Stomach (tissue), 9 donors: Measurements from ENCODE around the gene ARL6IP5. TPM values are rescaled to one million over a fixed set of nuclear protein-coding genes. Genes with fewer than 3 reads are reported as not detected.

ENCODE experiments used
- DNase-seq, 2 donors: peaks; one replicate each; pipeline versions ENCODE4 v3.0.0 to v3.0.0-alpha.2; 2013 to 2019
- H3K27ac ChIP-seq, 5 donors: fragments of 200-600 bp in 4 of 5; sonication (generic) in 4 of 5; one replicate each; pipeline ENCODE4 v1.5.1; 2013 to 2019; ENCODE audit warnings: mild to moderate bottlenecking in 1 of 5, moderate library complexity in 1 of 5
- H3K27me3 ChIP-seq, 3 donors: fragments of 200-600 bp; sonication (generic); one replicate each; pipeline ENCODE4 v1.5.1; 2017 to 2019; ENCODE audit warnings: mixed run types in 1 of 3
- H3K36me3 ChIP-seq, 4 donors: fragments of 200-600 bp; sonication (generic); 1 replicate in 3 of 4; 2 replicates in 1 of 4; pipeline ENCODE4 v1.5.1; 2016 to 2019
- H3K4me1 ChIP-seq, 4 donors: fragments of 200-600 bp; sonication (generic); one replicate each; pipeline ENCODE4 v1.5.1; 2016 to 2019
- H3K4me3 ChIP-seq, 4 donors: fragments of 200-600 bp; sonication (generic) in 3 of 4; one replicate each; pipeline ENCODE4 v1.5.1; 2016 to 2019; ENCODE audit warnings: mild to moderate bottlenecking in 1 of 4
- H3K9me3 ChIP-seq, 4 donors: fragments of 200-600 bp; sonication (generic); one replicate each; pipeline ENCODE4 v1.5.1; 2016 to 2019
- CTCF ChIP-seq, 7 experiments: fragments of 450-650 bp in 4 of 7; fragments of 200-600 bp in 3 of 7; sonication (generic) in 3 of 7; IDR thresholded peaks; one replicate each; pipeline ENCODE4 v1.5.1; 2016 to 2019; ENCODE audit warnings: antibody characterized with exemption in 7 of 7, control low read depth in 2 of 7, mild to moderate bottlenecking in 1 of 7
- EP300 ChIP-seq: sonication (generic); formaldehyde crosslinking; IDR thresholded peaks from one replicate; pipeline ENCODE4 v1.6.1; 2017; ENCODE audit warnings: antibody characterized with exemption
- POLR2A ChIP-seq, 4 donors: fragments of 450-650 bp; IDR thresholded peaks; one replicate each; pipeline ENCODE4 v1.6.1; 2016; ENCODE audit warnings: antibody characterized with exemption in 4 of 4, control low read depth in 2 of 4, mild to moderate bottlenecking in 1 of 4, moderate library complexity in 1 of 4
- POLR2AphosphoS5 ChIP-seq, 3 donors: sonication (generic); formaldehyde crosslinking; IDR thresholded peaks; one replicate each; pipeline ENCODE4 v1.6.1; 2016; ENCODE audit warnings: antibody characterized with exemption in 3 of 3
- WGBS, 5 donors: extraction: QIAGEN DNeasy Blood & Tissue Kit in 3 of 5; methylation state at CpG; one replicate each; pipeline versions ENCODE4 v1.1.5 to v1.1.7; 2013 to 2018; 5-methylcytosine and 5-hydroxymethylcytosine counted together
- intact Hi-C: fragments of 100-400 bp; cut with DNase I; formaldehyde crosslinking; loops from one replicate; pipeline ENCODE4 v1.15.1; 2023; ENCODE audit warnings: low total_unique reads
- polyA plus RNA-seq, 3 donors: library from polyadenylated mRNA; stranded (reverse); fragments of 200-250 nt; gene quantifications; one replicate each; pipeline ENCODE4 v1.2.3, GENCODE V29; 2013
- total RNA-seq, 5 donors: library from RNA; depleted of rRNA; stranded (reverse); fragments of >200 nt; gene quantifications; one replicate each; pipeline versions ENCODE4 v1.1.0 to v1.2.3, GENCODE V29; 2014 to 2016
- donor health status: healthy with polysubstance abuse.
- donor health status: Bipolar disorder and iron deficiency.
- donor health status: healthy.

ARL6IP5 gene
- total and polyA plus RNA-seq, 8 donors, result 13.4 to 74.2 (median 49.1) TPM

DNA sequence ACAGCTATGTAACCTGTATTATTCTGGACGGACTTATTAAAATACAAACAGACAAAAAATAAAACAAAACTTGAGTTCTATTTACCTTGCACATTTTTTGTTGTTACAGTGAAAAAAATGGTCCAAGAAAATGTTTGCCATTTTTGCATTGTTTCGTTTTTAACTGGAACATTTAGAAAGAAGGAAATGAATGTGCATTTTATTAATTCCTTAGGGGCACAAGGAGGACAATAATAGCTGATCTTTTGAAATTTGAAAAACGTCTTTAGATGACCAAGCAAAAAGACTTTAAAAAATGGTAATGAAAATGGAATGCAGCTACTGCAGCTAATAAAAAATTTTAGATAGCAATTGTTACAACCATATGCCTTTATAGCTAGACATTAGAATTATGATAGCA is 20.6 kb downstream of the ARL6IP5 start:
- intact Hi-C loops, result no loop called here

GRCh38 chr3:69107841-69108240 is 23.1 kb downstream of the ARL6IP5 start:
- no peaks in the 10 kb centered on the region for H3K27me3 ChIP-seq
- peaks cover 0 to 29% (median 6%) of the 10 kb centered on the region in 4 donors for H3K4me1 ChIP-seq
- intact Hi-C loops, result no loop called here
- H3K27ac ChIP-seq, result no peak overlapping the region
- H3K36me3 ChIP-seq, result peaks cover 12 to 36% (median 29%) of the 10 kb centered on the region in 4 donors
- H3K9me3 ChIP-seq, result no peaks in the 10 kb centered on the region
- WGBS, 5 donors, result 59 to 80% (median 70%) methylated on average over 5 of the region's 5 CpGs
- no peak overlapping the region for H3K4me3 ChIP-seq
- TF ChIP-seq POLR2A (IDR thresholded peaks at IDR 0.05), result no peak
- TF ChIP-seq CTCF (IDR thresholded peaks at IDR 0.05), result no peak
- DNase-seq, result no peak

More for the DNA sequence above, 20.6 kb downstream of the ARL6IP5 start:
- Histone ChIP-seq H3K27me3 (no peaks in the 10 kb centered on the region), H3K4me1 (peaks cover 0 to 30% (median 19%) of the 10 kb centered on the region in 4 donors), H3K27ac (no peak overlapping the region), H3K4me3 (no peak overlapping the region), H3K9me3 (no peaks in the 10 kb centered on the region), H3K36me3 (peaks cover 15 to 58% (median 45%) of the 10 kb centered on the region in 4 donors)
- 43 to 70% (median 65%) methylated on average over 3 of the region's 3 CpGs for WGBS, 5 donors
- TF ChIP-seq POLR2A (IDR thresholded peaks at IDR 0.05) (no peak), POLR2AphosphoS5 (IDR thresholded peaks at IDR 0.05) (no peak), CTCF (IDR thresholded peaks at IDR 0.05) (no peak), EP300 (no peak)
- DNase-seq, result no peak

DNA sequence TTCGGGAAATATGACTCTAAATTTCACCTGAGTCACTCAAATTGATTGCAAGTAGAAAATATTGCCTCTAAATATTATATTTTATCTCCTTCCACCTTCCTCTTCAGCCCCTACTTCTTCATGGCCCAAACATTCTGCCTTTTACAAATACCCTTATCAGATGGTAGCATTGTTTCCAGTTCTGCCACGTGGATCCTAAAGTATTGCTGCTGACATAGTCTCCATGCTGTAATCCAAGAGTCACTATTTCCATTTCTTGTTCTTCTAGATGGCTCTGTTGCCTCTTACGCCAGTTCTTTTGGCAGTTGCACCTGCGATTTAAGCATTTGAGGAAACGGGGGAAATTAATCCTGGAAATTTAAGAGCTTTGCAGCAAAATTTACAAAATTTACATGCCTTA is 24.1 kb downstream of the ARL6IP5 start:
- H3K4me3 ChIP-seq, result no peak overlapping the region
- 57 to 71% (median 61%) methylated on average over 5 of the region's 5 CpGs for WGBS, 5 donors
- peaks cover 8 to 27% (median 19%) of the 10 kb centered on the region in 4 donors for H3K36me3 ChIP-seq
- TF ChIP-seq POLR2AphosphoS5 (IDR thresholded peaks at IDR 0.05) (no peak), CTCF (IDR thresholded peaks at IDR 0.05) (no peak), POLR2A (IDR thresholded peaks at IDR 0.05) (no peak), EP300 (no peak)
- H3K27ac ChIP-seq, result no peak overlapping the region
- peaks cover 0 to 29% (median 6%) of the 10 kb centered on the region in 4 donors for H3K4me1 ChIP-seq
- no peaks in the 10 kb centered on the region for H3K27me3 ChIP-seq
- DNase-seq, result no peak
- intact Hi-C loops, result no loop called here
- H3K9me3 ChIP-seq, result no peaks in the 10 kb centered on the region

- no peak overlapping the region for H3K27ac ChIP-seq
- intact Hi-C loops, result no loop called here
- no peaks in the 10 kb centered on the region for H3K27me3 ChIP-seq
- no peak overlapping the region for H3K4me3 ChIP-seq
- no peak for TF ChIP-seq POLR2AphosphoS5 (IDR thresholded peaks at IDR 0.05)
- no peak for TF ChIP-seq CTCF (IDR thresholded peaks at IDR 0.05)
- TF ChIP-seq POLR2A (IDR thresholded peaks at IDR 0.05), result no peak
- TF ChIP-seq EP300, result no peak
- no peaks in the 10 kb centered on the region for H3K9me3 ChIP-seq
- DNase-seq, result no peak
- WGBS, 5 donors, result 69 to 88% (median 78%) methylated on average over 1 of the region's 1 CpG
- peaks cover 0 to 16% (median 4%) of the 10 kb centered on the region in 4 donors for H3K4me1 ChIP-seq
- H3K36me3 ChIP-seq, result peaks cover 0 to 5% (median 2%) of the 10 kb centered on the region in 4 donors
These were observed 26.3 kb downstream of the ARL6IP5 start for GRCh38 chr3:69110941-69111546.
